HG02885 (cell line): Measurements from ENCODE around the gene TCF25.
"Not testable (repeated sequence)": the region's sequence is repeated elsewhere in the genome, so short reads cannot be mapped to it uniquely, and the experiment has no call there.

Experiments used
- ATAC-seq: cut with Tn5 transposase; IDR thresholded peaks from one replicate; pipeline ENCODE4 v1.9.1; 2021; ENCODE audit warnings: mild to moderate bottlenecking; ENCODE audit not compliant: unreplicated experiment, poor library complexity

The TCF25 gene

DNA sequence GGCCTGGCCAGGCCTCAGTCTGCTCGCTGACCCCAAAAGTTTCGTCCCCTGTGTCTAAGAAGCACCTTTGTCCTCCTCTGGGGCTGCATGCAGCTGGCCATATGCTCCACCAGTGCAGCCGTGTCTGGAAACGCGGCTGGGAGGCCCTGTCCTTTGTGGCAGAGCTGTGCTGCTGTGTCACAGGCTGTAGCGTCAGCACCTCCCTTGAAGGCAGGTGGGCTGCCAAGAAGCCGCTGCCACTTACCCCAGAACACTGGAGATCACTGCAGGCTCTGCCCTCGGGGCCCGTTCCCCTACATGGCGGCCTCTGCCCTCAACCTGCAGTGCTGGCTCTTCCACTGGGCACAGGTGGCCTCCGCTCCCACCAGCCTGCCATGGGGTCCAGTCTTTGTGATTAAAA is 29.6 kb downstream of the TCF25 start:
- ATAC-seq, result no peak

DNA sequence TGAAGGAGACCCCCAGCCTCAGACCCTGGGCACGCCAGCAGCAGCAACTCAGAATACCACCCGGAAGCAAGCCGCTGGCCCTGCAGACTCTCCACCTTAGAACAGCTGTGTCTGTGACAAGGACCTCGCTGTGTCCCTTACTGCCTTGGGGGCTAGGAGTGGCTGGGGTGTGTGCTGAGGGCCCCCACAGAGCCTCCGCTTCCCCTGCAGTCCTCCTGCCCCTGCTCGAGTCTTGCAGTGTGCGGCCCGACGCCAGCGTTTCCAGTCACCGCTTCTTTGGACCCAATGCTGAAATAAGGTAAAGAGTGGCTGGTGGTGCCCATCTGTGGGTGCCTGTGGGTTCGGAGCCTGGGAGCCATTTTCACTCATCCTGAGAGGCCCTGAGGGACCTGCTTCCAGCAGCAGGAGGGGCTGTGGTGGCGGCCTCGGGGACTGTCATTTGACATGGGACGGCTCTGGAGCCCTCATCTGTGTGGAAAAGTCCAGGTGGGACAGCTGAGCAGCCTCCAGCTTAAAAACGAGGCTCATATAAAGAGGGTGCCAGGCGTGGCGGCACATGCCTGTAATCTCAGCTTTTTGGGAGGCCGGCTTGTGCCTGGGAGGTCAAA is 30.6 kb downstream of the TCF25 start:
- ATAC-seq, result no peak

- ATAC-seq, result no peak
Observed at GRCh38 chr16:89904606-89905510, 31.5 kb downstream of the TCF25 start.

GRCh38 chr16:89905511-89906139 is 32.2 kb downstream of the TCF25 start:
- ATAC-seq, result no peak

DNA sequence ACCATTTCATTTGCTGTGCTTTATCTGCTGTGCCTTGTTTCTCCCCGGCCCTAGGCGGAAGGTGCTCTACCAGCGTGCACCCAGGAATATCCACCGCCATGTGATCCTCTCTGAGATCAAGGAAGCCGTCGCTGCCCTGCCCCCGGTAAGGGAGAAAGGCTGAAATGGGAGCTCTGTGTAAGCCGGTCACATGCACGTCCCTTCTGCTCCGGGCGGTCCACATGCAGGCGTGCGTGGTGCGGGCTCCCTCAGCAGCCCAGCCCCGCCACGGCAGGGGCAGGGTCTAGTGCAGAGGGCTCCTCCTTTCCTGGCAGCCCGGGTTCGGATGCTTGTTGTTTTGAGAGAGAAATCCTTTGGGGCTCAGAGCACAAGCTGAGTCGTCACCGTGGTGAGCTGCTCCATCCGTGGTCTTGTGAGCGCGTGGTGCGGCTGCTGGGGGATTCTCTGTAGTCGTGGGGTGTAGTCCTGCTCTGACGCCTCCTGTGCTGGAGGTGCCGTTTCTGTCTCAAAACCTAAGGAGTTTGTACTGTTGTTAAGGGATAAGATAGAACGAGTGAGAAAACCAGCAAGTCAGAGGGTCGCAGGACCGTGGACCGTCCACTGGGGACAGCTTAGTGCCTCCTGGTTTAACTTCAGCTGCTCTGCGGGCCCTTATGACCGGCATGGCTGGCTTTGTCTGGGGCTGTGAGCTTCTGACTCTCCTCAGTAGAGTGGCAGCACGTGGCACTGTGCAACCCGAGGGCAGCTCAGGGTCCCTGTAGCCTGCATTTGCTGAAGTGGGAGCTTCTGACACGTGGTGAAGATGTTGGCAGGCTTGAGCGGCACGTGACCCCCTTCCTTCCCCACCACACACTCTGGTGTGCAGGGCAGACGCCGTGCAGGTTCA is 33.0 kb downstream of the TCF25 start:
- no peak for ATAC-seq

GRCh38 chr16:89907055-89907814 is 33.8 kb downstream of the TCF25 start:
- ATAC-seq, result no peak

- no peak for ATAC-seq
Observed at GRCh38 chr16:89908236-89908635, 34.8 kb downstream of the TCF25 start.

DNA sequence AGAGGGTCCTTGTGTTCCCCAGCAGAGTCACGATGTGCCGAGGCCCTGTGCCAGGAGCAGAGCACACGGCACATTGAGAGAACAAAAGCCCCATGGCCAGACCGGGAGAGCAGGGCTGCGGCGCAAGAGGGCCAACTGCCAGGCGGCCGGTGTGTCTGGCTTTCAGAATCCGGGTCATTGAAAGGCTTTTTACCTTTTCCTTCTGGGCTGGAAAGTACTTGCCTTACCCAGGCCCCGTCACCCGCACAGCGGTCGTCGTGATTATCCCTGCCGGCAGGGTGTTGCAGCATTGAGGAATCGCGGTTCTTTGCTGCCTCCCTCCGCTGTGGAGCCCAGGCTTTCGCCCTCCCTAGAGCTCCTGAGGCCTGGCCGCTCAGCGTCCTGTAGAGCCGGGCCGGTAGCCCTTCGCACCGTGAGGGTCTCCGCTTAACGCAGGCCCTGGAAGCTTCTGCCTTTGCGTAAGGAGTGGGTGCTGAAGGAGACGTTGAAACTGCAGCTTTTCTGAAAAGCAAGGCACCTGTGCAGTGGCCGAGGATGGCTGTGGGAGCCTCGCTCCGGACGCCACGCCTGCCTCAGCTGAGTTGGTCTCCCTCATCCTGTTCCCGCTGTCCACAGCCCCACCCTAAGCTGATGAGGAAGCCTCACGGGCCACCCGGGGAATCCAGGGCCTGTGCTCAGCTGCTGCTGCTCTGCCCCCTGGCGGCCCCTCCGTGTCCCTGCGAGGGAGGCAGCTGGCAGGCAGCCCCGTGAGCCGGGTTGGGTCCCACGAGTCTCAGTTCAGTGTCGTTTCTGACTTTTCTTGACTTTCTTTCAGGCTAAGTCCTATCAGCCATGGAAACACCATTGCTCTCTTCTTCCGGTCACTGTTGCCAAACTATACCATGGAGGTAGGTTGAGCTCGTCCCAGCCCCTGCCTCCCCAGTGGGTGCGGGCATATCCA is 36.7 kb downstream of the TCF25 start:
- ATAC-seq, result no peak

GRCh38 chr16:89910717-89911354 is 37.4 kb downstream of the TCF25 start:
- ATAC-seq, result no peak

GRCh38 chr16:89911375-89911774 is 38.0 kb downstream of the TCF25 start:
- no peak for ATAC-seq

GRCh38 chr16:89912143-89912542 is 38.8 kb downstream of the TCF25 start:
- ATAC-seq, result no peak

DNA sequence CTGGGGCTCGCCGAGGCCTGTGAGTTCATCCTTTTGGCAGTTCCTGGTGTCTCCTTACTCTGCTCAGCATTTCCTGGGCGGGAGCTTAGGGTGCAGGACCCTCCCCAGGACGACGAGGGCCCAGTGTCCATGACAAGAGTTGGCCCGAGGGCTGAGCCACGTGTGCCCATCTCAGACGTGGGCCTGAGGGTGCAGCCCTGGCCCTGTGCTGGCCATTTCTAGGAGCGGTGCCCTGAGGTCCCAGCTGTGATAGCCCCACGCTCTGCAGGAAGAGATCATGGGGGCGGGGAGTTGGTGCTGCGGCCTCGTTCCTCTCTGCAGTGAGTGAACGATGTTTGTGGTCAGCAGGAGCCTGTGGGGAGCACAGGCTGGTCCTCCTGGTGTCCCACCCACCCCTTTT is 39.2 kb downstream of the TCF25 start:
- no peak for ATAC-seq

GRCh38 chr16:89913408-89914387 is 40.3 kb downstream of the TCF25 start:
- no peak for ATAC-seq

- ATAC-seq, result not testable (repeated sequence)
Observed at GRCh38 chr16:89914642-89915285, 41.4 kb downstream of the TCF25 start.

- no peak for ATAC-seq
Observed at GRCh38 chr16:89915303-89916232, 42.2 kb downstream of the TCF25 start.
